Activated gamma-delta T cell treated with anti-CD3 and anti-CD28 coated beads, Interleukin-2, amount 50 U/mL, for 16 hours (primary cell): ENCODE data around the gene SOX5.

Source experiments
- DNase-seq: peaks from one replicate; pipeline ENCODE4 v3.0.0-alpha.2; 2020; ENCODE audit warnings: low read depth

SOX5 gene

DNA sequence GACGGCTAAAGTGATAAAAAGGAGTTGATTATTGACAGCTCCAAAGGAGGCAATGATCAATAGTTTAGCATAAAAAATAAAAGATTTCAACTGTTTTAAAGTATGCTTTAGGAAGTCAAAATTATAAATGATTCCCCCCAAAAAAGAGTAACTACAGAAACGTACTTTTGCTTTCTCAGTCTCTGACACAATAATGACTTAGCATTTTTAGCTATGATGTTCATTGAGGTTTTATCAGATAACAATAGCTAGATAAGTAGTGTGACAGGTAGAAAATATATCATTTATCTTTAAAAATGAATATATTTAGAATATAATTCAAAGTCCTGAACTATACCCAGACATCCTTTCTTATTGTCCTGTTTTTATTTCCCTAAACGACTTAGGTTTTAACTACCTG, 352.9 kb downstream of the SOX5 start:
- DNase-seq: no peak

DNA sequence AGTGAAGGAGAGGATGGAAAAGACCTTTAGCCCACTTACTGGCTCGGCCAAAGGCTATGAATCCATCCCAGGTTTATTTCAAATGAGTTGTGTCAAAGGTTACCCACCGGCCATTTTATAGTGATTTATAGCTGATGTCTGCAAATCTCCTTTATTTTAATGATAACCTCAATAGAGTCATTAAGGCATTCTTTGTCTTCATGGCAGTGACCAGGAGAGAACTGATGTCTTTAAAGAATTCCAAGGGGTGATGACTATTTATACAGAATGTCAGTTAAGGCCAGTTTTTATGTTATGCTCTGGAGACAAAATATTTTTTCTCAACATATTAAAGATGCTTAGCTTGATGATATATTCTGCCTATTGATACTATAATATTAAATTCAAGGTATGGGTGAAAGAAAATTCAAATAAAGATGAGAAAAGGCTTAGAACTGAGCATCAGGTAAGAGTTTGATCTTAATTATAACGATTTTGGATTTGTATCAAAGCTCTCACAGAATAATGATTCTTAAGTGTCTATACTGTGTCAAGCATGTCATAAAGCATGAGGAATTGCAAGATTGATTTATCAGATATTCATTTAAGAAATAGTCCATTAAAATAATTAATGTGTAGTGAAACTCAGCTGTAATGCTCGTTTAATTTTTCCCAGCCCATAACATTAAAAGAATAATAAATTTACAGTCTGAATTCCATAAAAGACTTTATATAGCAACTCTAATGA, 361.5 kb downstream of the SOX5 start:
- no peak for DNase-seq

DNA sequence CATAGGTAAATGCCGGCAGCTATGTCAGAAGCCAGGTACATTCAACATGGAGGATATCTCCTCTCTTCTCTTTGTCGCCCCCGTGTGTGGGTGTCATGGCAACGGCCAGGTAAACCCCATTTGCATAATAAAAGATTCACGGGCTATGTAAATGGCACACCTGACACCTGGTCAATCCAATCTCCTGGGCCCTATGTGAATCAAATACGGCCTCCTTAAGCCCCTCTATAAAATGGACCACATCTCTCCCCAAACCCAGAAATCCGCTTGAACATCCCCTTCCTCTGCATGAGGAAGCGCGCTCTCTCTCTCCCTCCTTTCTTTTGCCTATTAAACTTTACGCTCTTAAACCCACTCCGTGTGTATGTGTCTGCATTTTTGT, 363.7 kb downstream of the SOX5 start:
- no peak for DNase-seq

DNA sequence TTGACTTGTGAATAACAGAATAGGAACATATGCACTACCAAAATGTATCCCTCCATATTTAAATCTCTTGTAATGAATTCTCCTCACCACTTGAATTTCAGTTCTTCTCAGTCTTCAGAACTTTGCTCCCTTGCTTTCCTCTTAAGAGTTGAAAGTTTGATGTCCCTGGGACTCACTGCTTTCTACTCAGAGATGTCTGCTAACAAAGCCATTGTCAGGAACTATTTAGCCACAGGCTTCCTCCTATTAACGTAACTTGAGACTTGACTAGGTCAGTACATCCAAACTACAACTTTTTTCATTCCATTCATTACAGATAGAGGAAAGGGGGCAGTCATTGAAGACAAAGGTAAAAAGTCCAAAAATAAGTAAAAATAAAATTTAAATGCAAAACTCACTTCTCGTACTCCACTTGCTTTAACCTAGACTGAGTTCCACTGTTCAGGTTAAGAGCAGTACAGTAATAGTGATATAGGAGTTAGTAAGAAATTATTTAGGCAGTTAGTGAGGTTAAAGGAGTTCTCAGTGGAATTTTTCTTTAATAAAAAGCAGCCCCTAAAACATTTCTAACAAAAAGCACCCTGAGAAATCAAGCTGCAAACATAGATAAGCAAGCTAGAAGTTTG, 364.2 kb downstream of the SOX5 start:
- DNase-seq: no peak

DNA sequence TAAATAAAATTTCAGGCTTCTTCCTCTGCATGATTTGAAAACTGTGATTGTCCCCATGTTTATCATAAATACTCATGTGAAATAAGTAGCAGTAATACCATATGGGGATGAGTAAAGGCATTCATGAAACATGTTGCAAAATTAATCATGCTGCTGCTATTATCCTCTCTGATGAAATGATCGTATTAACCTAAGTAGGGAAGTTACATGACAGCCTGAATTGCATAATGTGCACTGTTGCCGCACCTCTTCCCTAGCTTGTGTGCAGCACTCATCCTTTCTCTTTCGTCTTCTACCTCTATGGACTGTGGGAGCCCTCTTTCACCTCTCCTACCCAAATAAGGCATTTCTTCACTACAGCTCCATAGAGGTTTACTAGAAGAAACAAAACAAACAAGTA, 367.6 kb downstream of the SOX5 start:
- DNase-seq: no peak

DNA sequence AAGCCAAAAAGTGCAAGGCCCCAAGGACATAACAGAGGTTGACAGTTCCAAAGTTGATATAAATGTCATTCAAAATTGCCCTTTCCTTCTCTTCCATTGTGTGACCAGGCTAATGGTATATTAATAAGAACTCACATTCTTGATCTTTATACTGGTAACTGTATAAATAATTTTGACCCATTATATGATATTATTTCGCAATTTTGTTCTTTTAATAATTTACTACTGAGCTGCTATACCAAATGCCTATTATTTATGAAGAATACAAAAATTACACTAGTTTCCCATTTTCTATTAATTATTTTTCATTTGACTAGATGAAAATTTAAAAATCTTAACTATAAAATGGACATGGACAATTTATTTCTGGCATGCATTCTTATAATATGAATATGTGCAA, 370.2 kb downstream of the SOX5 start:
- DNase-seq: no peak

DNA sequence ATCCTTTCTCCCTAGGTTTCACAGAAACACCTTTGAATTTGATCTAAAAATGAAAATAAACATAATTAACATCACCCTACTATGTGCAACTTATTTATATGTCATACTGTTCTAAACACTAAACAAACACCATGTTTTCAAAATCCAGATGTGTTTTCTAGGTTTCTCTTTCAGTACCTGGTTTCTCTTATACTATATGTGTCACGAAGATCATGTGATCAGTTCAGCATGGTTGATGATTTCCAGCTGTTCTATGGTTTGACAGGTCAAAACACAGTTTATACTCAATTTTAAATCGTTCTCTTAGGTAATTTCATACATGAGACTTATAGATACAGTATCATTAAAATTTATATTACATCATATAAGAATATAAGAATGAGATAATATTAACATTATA, 373.1 kb downstream of the SOX5 start:
- DNase-seq: no peak

DNA sequence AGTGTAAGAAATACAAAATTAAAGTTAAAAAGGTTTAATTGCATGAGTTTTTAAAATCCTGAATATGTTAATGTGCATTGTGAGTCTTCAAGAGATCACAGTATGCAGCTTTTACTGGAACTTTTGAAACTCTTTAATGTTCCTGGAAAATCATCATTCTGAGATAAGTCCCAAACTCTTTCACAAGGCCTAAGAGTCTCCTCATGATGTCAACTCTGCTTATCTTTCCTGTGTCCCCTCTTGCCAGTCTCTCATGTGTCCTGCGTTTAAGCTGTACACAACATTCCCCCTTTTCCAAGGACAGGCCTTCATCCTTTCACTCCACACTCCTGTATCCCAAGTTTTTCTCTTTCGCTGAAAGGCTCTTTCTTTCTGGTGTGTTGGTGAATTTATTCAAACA, 380.1 kb downstream of the SOX5 start:
- DNase-seq: no peak

DNA sequence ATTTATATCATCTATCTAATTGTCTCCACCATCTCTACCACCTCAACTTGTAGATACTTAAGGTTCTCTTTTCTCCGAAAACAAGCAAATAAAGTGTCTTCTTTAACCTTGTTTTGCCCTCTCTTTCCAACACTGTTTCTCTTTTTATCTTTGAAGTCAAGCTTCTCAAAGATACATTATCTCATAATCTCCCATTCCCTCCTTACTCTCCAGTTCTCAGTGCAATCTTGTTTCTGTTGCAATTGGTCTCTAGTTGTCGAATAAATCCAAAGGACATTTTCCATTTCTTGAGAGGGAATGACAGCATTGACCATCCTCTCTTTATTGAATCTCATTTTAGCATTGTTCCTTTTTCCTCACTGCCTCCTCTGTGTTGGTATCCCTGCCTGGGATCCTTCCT, 383.3 kb downstream of the SOX5 start:
- no peak for DNase-seq

DNA sequence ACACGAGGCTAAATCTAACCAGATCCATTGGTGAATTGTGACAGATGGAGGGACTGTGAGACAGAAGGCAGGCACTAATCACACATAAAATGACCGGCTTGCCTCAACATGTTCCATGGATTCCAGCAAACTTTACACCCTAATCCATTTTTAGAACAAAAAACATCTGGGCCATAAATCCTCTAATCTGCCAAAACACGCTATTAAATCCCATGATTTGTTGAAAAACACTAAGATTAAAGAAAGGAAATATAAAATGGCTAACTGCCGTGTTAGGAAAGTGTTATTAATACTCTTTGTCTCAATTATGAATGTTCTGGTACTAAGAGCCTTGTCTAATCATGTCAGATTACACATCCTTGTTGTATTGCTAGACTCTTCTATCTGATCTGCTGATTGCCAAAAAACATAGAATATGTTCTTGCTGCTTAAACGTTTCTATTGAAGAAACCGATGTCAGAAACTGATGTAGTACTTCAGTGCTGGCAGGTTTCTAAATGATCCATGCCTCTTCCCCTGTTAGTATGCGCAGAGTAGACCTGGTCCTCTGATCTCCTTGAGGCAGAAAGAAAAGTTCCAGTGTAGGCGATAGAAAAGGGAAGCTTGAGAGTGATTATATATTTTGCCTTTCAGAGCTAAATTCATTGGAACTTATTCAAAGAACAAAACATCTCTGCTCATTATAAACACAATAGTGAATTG, 384.9 kb downstream of the SOX5 start:
- DNase-seq: no peak

DNA sequence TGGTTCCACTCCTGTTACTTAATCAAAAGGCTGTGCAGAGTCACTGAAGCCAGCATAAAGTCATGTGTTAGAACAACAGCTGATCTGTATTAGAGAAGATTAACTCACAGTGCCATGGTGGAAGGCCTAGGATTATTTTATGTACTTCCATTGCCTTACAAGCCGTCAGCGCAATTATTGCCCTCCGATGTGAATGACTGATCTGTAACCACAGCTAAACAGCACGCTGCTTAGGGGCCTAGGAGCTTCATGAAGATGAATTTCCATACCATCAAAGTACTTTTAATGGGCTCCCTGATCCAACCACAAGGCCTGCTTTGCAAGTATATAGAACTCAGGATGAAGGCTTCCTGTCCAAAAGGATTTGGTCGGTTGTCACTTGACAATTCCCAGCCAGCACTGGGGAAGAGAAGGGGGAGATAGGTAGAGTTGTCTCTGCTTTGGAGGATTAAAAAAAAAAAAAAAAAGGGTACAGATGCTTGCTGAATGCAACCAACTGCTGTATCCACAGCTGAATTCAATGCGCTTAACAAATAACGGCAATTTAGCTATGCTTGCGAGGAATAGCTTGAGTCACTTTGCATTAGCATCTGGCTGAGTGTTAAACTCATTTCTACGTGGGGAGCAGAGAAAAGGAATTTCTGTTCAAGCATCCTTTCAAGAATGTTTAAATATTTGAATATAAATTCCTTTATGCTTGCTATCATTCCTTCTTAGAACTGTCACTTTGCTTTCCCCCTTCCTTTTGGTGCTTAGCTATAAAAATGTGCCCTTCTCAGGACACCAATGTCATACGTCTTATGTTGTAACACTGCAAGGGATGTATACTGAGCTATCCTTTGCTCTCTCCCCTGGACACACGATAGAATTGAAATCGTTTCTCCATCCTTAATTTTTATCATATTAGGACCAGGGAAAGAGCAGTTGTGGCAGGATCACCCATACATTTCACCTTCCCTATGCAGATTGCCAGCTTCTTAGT, 387.8 kb downstream of the SOX5 start:
- no peak for DNase-seq

DNA sequence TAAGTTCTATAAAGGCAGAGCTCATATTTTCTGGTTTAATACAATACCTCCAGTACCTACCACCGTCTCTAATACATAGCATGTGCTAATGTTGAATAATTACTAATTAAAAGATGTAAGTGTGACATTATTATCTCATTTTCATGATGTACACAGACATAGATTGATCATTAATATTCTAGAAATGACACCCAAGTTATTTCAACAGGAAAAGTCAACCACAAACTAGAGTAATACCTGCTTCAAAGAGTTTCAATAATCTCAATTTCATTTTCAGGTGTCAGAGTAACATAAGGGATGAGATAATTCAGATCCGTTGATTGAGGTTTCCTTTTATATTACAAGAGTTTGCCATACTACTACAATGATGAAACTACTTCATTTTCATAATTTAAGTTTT, 388.9 kb downstream of the SOX5 start:
- no peak for DNase-seq

DNA sequence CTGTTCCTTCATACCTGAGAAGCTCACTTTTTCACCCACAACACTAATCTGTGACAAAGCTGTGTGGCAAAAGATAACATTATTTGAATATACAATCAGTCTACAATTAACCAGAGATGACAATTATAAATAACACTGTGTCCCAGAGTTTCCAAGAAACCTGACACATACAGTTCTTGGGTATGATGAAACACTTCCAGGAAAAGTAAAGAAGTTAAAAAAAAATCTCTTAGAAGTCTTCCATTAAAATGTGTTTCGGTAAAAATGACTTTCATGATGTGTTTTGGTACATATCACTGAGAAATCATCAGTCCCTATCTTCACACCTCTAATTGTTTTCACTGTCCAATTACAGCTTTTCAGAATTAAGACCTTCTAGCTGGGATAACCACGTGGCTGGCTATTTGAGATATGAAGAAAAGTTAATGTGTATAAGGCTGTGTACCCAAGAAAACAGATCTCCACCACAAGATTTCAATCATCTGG, 390.2 kb downstream of the SOX5 start:
- no peak for DNase-seq

DNA sequence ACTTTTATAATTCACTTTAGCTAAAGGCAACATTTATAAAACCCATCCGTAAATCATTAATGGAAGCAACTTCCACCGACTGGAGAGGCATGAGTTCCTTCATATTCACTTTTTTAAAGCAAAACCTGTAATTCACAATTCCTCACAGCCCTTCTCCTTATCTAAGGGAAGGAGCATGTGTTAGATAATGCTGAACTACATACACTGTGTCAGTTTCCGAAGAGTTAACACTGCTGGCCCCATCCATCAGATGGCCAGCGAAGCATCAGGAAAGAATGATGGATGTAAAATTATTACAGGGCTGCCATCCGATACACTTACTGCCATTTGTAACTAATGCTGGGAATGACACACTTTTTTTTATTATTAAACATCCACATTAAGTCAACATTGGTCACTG, 392.8 kb downstream of the SOX5 start:
- DNase-seq: no peak

DNA sequence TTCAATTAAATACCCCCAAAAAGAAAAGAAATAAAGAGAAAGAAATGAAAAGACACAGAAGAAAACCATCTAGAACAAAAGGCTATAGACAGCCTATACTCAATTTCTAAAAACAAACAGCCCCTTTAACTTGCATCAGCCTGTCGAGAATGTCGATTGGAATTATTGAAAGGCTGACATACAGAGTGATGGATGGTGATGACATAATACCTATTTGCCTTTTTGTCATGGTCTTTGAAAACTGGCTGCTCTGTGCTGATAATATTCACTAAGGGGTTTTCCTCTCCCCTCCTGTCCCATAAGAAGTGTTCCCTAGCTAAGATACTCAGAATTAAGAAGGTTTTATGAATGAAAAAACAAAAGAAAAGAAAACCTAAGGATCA, 393.7 kb downstream of the SOX5 start:
- DNase-seq: no peak

DNA sequence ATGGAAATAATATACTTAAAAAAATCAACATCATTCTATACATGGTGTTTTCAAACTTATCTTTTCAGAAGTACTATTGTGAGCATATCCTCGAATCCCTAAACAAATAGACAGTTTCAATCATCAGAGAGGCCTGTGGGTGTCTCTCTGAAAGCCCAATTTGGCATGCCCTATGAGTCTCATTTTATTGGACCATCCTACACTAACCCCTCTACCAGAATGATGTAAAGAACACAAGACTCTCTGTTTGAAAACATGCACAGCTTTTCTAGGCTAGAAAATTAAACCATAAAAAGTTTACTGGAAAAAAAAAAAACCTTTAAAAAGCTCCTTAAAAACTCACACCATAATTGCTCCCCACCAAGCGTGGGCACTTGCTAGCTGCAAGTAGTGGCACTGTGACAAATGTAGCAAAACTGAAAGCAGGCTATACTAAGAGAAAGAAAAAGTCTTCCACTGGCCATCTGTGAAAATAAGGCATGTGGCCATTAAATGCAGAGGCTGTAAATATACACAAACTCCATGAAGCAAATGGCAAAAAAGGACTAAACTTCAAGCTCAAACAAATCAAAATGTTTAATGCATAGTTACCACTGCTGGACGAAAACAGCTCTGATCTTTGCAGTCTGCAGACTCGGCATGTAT, 394.2 kb downstream of the SOX5 start:
- DNase-seq: no peak

DNA sequence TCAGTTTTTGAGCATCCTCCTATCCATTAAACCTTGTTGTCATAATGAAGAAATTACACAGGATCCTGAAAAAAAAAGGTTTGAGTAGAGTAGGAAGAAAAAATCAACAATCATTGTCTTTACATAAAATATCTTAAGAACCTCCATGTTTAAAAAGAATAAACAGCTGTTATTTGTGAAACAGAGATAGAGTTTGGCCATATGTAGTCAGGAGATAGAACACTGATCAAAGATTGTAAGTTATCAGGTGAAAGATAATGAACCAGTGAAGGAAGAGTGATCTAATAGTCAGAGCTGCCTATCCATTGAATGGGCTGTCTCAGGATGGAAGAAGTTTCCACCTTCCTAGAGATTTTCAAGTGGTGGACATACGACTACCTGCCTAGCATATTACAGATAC, 397.1 kb downstream of the SOX5 start:
- DNase-seq: no peak

DNA sequence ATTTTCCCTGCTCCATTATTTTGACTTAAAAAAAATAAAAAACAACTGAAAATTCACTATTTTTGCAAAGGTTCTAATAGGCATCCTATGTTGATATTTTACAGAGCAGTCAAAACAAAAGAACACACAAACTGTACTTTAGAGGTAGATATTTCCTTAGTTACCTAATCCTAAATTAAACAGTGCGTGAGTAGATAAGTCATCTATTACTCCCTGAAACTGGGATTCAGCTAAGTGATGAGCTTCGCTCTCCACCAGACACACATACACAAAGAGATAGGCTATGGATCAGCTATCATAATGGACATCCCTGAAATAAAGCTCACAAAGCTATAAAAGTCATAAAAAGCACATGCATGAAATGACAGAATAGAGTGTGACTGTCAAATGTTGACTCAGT, 398.7 kb downstream of the SOX5 start:
- DNase-seq: no peak

DNA sequence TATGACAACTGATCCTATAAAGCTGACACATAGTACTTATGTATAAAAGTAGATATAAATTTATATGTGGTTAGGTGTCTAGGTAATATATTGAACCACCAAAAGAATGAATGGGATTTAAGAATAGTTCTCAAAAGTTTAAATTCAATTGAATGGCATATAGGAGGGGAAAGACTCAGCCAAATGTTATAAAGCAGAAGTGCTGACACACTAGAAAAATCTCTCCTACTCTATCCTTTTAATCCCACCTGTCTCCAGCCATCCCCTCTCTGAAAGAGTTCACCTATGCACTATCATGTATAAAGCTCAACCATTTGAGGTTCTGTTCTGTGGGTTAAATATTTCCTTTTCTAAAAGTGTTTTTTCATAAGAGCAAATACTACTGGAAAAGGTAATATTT, 400.7 kb downstream of the SOX5 start:
- no peak for DNase-seq

DNA sequence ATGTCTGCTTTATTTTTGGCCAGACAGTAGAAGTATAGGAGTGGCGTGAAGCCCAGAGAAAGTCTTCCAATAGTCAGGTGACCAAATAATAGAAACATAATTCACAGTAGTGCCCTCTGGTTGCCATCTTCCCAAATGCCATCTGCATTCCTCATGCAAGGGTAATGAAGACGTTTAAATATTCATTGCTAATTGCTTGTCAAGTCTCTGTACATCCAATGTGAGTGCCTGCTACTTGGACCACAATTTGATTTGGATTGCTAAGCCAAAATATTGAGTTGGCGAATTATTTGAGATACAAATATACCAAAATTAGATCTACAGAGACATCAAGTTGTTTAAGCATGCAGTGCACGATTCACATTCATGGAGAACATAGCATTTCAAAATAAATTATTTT, 402.7 kb downstream of the SOX5 start:
- no peak for DNase-seq

DNA sequence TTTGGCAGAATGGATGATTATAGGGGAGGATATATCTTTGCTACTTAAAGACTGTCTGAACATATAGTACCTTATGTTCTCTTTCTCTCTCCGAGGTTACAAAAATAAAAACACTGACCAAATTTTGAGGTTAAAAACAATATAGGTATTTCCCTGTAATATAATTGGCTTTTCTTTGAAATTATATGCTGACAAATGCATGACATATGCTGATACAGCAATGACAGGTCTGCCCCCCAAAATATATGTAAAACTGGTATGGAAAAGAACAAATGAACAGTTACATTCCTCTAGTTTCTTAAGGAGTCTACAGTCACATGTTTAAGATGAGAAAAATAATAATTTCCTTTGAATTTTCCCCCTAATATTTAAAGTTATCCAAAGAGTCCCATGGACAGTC, 405.7 kb downstream of the SOX5 start:
- no peak for DNase-seq

DNA sequence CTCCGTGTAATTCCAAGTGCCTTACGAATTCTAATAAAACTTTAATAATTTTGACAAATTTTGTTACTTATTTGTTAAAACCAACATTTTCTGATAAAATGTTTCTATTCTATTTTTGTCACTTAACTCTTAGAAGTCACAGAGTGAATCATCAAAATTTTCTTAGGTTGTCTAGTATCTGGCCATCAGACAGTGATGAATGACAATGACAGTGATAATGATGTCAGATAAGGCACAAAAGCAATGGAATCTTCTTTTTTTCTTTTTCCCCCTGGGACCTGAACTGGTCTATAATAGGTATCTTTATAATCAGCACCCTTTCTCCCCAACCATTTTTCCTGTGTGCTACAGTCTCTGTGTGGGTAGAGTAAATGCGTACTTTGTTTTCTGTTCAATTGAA, 407.3 kb downstream of the SOX5 start:
- DNase-seq: no peak
